NCI-H748 (cell line): ENCODE measurements around the gene SIMC1.

Experiments
- DNase-seq: peaks from one replicate; lab custom pipeline; 2025; ENCODE audit not compliant: unreplicated experiment; lab: John Stamatoyannopoulos, UW

The SIMC1 gene

DNA sequence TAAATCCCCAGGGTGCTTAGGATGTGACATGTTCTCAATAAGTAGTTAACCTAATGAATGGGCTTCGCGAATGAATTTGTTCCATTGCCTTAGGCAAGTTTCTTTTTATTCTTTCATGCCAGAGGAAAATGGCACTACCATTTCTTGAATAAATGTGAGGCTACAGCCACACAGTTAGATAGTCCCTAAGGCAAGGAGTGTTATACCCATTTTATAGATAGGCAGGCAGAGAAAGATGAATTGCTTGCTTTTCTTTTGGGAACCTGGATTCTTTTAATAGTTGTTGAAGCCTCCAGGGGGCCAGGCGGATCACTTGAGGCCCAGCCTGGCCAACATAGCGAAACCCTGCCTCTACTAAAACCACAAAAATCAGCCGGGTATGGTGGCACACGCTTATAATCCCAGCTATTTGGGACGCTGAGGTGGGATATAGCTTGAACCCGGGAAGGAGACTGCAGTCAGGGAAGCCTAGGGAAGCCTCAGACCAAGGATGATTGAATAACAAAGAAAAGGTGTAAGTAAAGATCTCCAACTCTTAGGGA lies 149.2 kb downstream of the SIMC1 start:
- DNase-seq = no peak

GRCh38 chr5:176388003-176388443 lies 149.8 kb downstream of the SIMC1 start:
- DNase-seq = no peak

- DNase-seq = peak; percentile 99
These were observed 150.4 kb downstream of the SIMC1 start, which contains the start of the genes HIGD2A and NOP16 for GRCh38 chr5:176388444-176389134. Gene HIGD2A, plus strand, starts transcription at chr5:176388751. Its CDS starts 69 bp downstream, at chr5:176388820. Gene NOP16, minus strand, starts transcription at chr5:176388598. Its CDS starts 59 bp downstream, at chr5:176388539.

GRCh38 chr5:176389135-176390123 lies 151.2 kb downstream of the SIMC1 start:
- no peak for DNase-seq

DNA sequence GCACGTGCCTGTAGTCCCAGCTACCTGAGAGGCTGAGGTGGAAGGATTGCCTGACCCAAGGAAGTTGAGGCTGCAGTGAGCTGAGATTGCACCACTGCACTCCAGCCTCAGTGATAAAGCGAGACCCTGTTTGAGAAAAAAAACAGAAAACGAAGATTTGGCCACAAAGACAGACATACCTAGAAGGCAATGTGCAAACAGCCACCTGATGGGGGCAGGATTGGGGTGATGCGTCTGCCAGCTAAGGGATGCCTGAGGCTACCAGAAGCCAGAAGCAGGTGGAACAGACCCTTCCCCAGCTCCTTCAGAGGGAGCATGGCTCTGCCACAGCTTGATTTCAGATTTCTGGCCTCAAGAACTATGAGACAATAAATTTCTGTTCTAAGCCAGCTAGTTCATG lies 153.3 kb downstream of the SIMC1 start:
- no peak for DNase-seq

DNA sequence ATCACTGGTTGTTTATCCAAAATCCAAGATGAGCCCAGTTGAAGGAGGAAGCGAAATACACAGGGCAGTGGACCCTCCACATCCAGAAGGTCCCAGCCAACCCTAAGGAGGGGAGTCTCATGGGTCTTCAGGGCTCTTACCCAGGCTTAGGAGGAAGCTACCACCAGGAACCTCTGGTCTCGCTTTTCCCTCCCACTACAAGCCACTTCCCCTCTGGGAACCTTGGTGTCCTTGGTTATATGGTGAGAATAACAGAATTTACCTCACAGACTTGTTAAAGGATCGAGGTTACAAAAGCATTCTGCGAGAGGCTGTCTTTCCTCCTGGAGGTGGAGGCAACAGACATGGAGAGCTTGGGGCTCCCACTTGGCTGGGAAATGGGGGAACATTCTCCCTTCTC lies 153.8 kb downstream of the SIMC1 start:
- no peak for DNase-seq

DNA sequence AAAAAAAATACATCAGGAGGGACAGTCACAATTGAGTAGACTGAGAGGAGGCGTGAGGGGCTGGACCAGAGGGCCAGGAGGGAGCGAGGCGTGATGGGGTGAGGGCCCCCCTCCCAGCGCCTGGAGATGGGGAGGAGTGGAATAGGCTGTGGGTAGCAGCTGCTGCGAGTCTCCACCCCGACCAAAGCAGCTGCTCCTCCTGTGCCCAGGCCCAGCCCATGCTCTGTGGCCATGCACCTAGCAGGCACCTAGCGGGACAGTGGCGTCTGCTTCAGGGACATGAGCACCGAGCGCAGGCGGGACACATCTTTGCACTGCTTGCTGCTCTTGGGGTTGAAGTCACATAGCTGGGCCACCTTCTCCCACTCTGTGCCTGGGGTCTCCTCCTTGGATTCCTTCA lies 154.3 kb downstream of the SIMC1 start:
- DNase-seq = no peak

DNA sequence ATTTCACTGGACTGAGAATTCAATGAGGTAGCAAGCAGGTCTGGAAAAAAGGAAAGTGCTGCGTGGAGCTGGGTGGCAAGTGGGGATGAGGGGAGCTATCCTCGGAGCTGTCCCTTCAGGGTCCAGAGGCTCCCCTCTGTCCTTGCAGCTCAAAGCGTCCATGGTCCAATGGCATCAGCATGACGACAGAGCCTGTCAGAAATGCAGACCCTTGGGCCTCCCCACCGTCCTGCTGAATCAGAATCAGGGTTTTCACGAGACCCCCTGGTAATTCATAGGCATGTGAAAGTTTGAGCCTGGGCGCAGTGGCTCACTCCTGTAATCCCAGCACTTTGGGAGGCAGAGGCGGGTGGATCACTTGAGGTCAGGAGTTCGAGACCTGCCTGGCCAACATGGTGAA lies 155.9 kb downstream of the SIMC1 start:
- DNase-seq = no peak

GRCh38 chr5:176394881-176395675 lies 156.9 kb downstream of the SIMC1 start:
- DNase-seq = no peak
